ENCODE data around the gene NSMCE3. TPM values are rescaled to one million over a fixed set of nuclear protein-coding genes. Genes with fewer than 3 reads are reported as not detected.
A peak's percentile ranks its signal among the peaks of the same experiment; 100 is the strongest.

The NSMCE3 gene
- polyA plus RNA-seq (ENCODE audit: insufficient read length), result 5.7 TPM

GRCh38 chr15:29269485-29270168 lies at the start of gene NSMCE3:
Gene NSMCE3 (minus strand): TSS chr15:29269822. CDS start chr15:29269705, 117 bp downstream.
- peak; percentile 92 for DNase-seq

- DNase-seq, result no peak
Measured at GRCh38 chr15:29316422-29316821, 46.8 kb upstream of the NSMCE3 start.

- no peak for DNase-seq
Measured at GRCh38 chr15:29312387-29312786, 42.8 kb upstream of the NSMCE3 start.

GRCh38 chr15:29311696-29312095 lies 42.1 kb upstream of the NSMCE3 start:
- DNase-seq, result no peak

GRCh38 chr15:29309139-29309538 lies 39.5 kb upstream of the NSMCE3 start:
- no peak for DNase-seq

GRCh38 chr15:29308299-29308698 lies 38.7 kb upstream of the NSMCE3 start:
- no peak for DNase-seq

GRCh38 chr15:29305556-29305955 lies 35.9 kb upstream of the NSMCE3 start:
- DNase-seq, result no peak

GRCh38 chr15:29302871-29303270 lies 33.2 kb upstream of the NSMCE3 start:
- no peak for DNase-seq

- DNase-seq, result no peak
Measured at GRCh38 chr15:29299784-29300183, 30.2 kb upstream of the NSMCE3 start.

- no peak for DNase-seq
Measured at GRCh38 chr15:29299331-29299730, 29.7 kb upstream of the NSMCE3 start.

- DNase-seq, result no peak
Measured at GRCh38 chr15:29294732-29295325, 25.2 kb upstream of the NSMCE3 start.

GRCh38 chr15:29291067-29291845 lies 21.6 kb upstream of the NSMCE3 start:
- DNase-seq, result no peak

- no peak for DNase-seq
Measured at GRCh38 chr15:29289173-29289572, 19.6 kb upstream of the NSMCE3 start.

GRCh38 chr15:29285386-29285785 lies 15.8 kb upstream of the NSMCE3 start:
- DNase-seq, result no peak

GRCh38 chr15:29283381-29283780 lies 13.8 kb upstream of the NSMCE3 start:
- DNase-seq, result no peak

- DNase-seq, result no peak
Measured at GRCh38 chr15:29280514-29280913, 10.9 kb upstream of the NSMCE3 start.

GRCh38 chr15:29278436-29279105 lies 8.9 kb upstream of the NSMCE3 start:
- DNase-seq, result no peak

GRCh38 chr15:29276366-29276765 lies 6.7 kb upstream of the NSMCE3 start:
- DNase-seq, result no peak

GRCh38 chr15:29275855-29276254 lies 6.2 kb upstream of the NSMCE3 start:
- no peak for DNase-seq

GRCh38 chr15:29274946-29275345 lies 5.3 kb upstream of the NSMCE3 start:
- no peak for DNase-seq

GRCh38 chr15:29272219-29272618 lies 2.6 kb upstream of the NSMCE3 start:
- no peak for DNase-seq

- DNase-seq, result no peak
Measured at GRCh38 chr15:29270976-29271375, 1.4 kb upstream of the NSMCE3 start.

Measured in hindlimb muscle (tissue), 1 donor.